H1 (cell line): ENCODE data around the gene TFRC. TPM values are rescaled to one million over a fixed set of nuclear protein-coding genes. Genes with fewer than 3 reads are reported as not detected.
"Not testable (repeated sequence)": the region's sequence is repeated elsewhere in the genome, so short reads cannot be mapped to it uniquely, and the experiment has no call there.

ENCODE experiments used
- CTCF ChIA-PET: fragments of 300-600 bp; sonication (Branson Sonifier 250); formaldehyde crosslinking; loops from one replicate; lab custom pipeline; 2021; ENCODE audit not compliant: partially characterized antibody; lab: Charles Lee
- POLR2A ChIA-PET: fragments of 300-600 bp; sonication (Branson Sonifier 250); formaldehyde crosslinking; loops from one replicate; lab custom pipeline; 2021; ENCODE audit warnings: inconsistent platforms; ENCODE audit not compliant: partially characterized antibody; lab: Charles Lee
- DNase-seq, 2 experiments: peaks; one replicate each; pipeline versions ENCODE4 v3.0.0 to v3.0.0-alpha.2; 2010 to 2022; ENCODE audit warnings: low spot score in 2 of 2, low read depth in 1 of 2, mixed read lengths in 1 of 2
- FAIRE-seq: peaks from 2 replicates; lab custom pipeline; 2011; peaks lifted over from hg19 to GRCh38; lab: Jason Lieb, UNC
- H2AFZ ChIP-seq: 2 replicates; pipeline ENCODE4 v1.8.1; 2012; ENCODE audit warnings: low read length, inconsistent platforms
- H2AK5ac ChIP-seq: 2 replicates; pipeline ENCODE4 v1.6.1; 2013; ENCODE audit warnings: low read depth, low read length
- H2BK120ac ChIP-seq: replicated peaks from 2 replicates; pipeline ENCODE3; 2013; ENCODE audit warnings: low read depth, low read length, inconsistent platforms
- H2BK12ac ChIP-seq: 2 replicates; pipeline ENCODE4 v1.6.1; 2013; ENCODE audit warnings: low read depth, low read length
- H2BK15ac ChIP-seq: 2 replicates; pipeline ENCODE4 v1.6.1; 2013; ENCODE audit warnings: low read length
- H2BK20ac ChIP-seq: 2 replicates; pipeline ENCODE4 v1.6.1; 2013; ENCODE audit warnings: low read length
- H2BK5ac ChIP-seq: 2 replicates; pipeline ENCODE4 v1.6.1; 2013; ENCODE audit warnings: low read depth, low read length
- H3K14ac ChIP-seq: 2 replicates; pipeline ENCODE4 v1.6.1; 2013; ENCODE audit warnings: inconsistent platforms; ENCODE audit not compliant: insufficient read length
- H3K18ac ChIP-seq: 2 replicates; pipeline ENCODE4 v1.6.1; 2013; ENCODE audit warnings: low read length; ENCODE audit errors: extremely low read depth
- H3K23ac ChIP-seq: 2 replicates; pipeline ENCODE4 v1.6.1; 2013; ENCODE audit warnings: inconsistent platforms; ENCODE audit not compliant: insufficient read length
- H3K23me2 ChIP-seq: 2 replicates; pipeline ENCODE4 v1.6.1; 2013; ENCODE audit warnings: low read depth, low read length
- H3K27ac ChIP-seq: 2 replicates; pipeline ENCODE4 v1.6.1; 2011; ENCODE audit warnings: low read depth, low read length, inconsistent platforms
- H3K27me3 ChIP-seq, 4 experiments: replicated peaks in 1 of 4; 1 replicate in 1 of 4; 2 replicates in 3 of 4; pipeline versions ENCODE4 v1.6.1 to v1.8.1; 2011 to 2013; ENCODE audit warnings: low read length in 3 of 4, mild to moderate bottlenecking in 3 of 4, inconsistent platforms in 2 of 4, mixed read lengths in 2 of 4, moderate library complexity in 1 of 4; ENCODE audit not compliant: control insufficient read depth in 3 of 4, insufficient read depth in 3 of 4; ENCODE audit errors: extremely low read depth in 1 of 4
- H3K36me3 ChIP-seq, 4 experiments: 2 replicates each; pipeline versions ENCODE4 v1.6.1 to v1.8.1; 2011 to 2013; ENCODE audit warnings: mild to moderate bottlenecking in 4 of 4, low read length in 3 of 4, moderate library complexity in 2 of 4, control low read depth in 1 of 4, inconsistent platforms in 1 of 4; ENCODE audit not compliant: insufficient read depth in 4 of 4, control insufficient read depth in 2 of 4
- H3K4ac ChIP-seq: replicated peaks from 2 replicates; pipeline ENCODE3; 2013; ENCODE audit warnings: low read length, low read depth, mixed read lengths, inconsistent platforms; ENCODE audit not compliant: insufficient read length
- H3K4me1 ChIP-seq, 4 experiments: replicated peaks in 1 of 4; 1 replicate in 1 of 4; 2 replicates in 3 of 4; pipeline versions ENCODE4 v1.6.1 to v1.8.1; 2011 to 2013; ENCODE audit warnings: low read length in 3 of 4, inconsistent platforms in 2 of 4, mixed read lengths in 1 of 4; ENCODE audit not compliant: insufficient read depth in 4 of 4, control insufficient read depth in 3 of 4
- H3K4me2 ChIP-seq, 2 experiments: 2 replicates each; pipeline versions ENCODE4 v1.6.1 to v1.8.1; 2011 to 2013; ENCODE audit warnings: low read depth in 2 of 2, low read length in 2 of 2, control low read depth in 1 of 2, inconsistent platforms in 1 of 2, mild to moderate bottlenecking in 1 of 2; ENCODE audit not compliant: insufficient read depth in 1 of 2
- H3K4me3 ChIP-seq, 4 experiments: fragments of 200-600, 300-600 bp in 1 of 4; sonication (generic), shearing (Covaris generic), sonication (Bioruptor Twin) in 1 of 4; 2 replicates each; pipeline versions ENCODE4 v1.5.1 to v1.8.1; 2011 to 2016; ENCODE audit warnings: low read length in 4 of 4, low read depth in 3 of 4, control low read depth in 2 of 4, inconsistent platforms in 2 of 4, mild to moderate bottlenecking in 2 of 4, mixed read lengths in 1 of 4, moderate library complexity in 1 of 4; ENCODE audit not compliant: insufficient read depth in 2 of 4; ENCODE audit errors: extremely low read depth in 1 of 4
- H3K56ac ChIP-seq: replicated peaks from 2 replicates; pipeline ENCODE3; 2013; ENCODE audit warnings: low read depth, mild to moderate bottlenecking, mixed read lengths, low read length, inconsistent platforms; ENCODE audit not compliant: insufficient read length
- H3K79me1 ChIP-seq: 2 replicates; pipeline ENCODE4 v1.6.1; 2013; ENCODE audit warnings: low read depth, low read length, control low read depth
- H3K79me2 ChIP-seq, 2 experiments: 2 replicates each; pipeline versions ENCODE4 v1.6.1 to v1.8.1; 2012 to 2013; ENCODE audit warnings: low read length in 2 of 2, mild to moderate bottlenecking in 2 of 2, inconsistent platforms in 1 of 2; ENCODE audit not compliant: insufficient read depth in 2 of 2, control insufficient read depth in 1 of 2
- H3K9ac ChIP-seq, 4 experiments: replicated peaks in 1 of 4; 1 replicate in 1 of 4; 2 replicates in 3 of 4; pipeline versions ENCODE4 v1.6.1 to v1.8.1; 2011 to 2013; ENCODE audit warnings: low read depth in 3 of 4, low read length in 3 of 4, control low read depth in 2 of 4, mild to moderate bottlenecking in 2 of 4, moderate library complexity in 2 of 4, inconsistent platforms in 1 of 4; ENCODE audit errors: extremely low read depth in 1 of 4
- H3K9me3 ChIP-seq, 2 experiments: 2 replicates each; pipeline versions ENCODE4 v1.6.1 to v1.8.1; 2012 to 2013; ENCODE audit warnings: mild to moderate bottlenecking in 2 of 2, moderate library complexity in 2 of 2, control low read depth in 1 of 2, inconsistent platforms in 1 of 2, low read depth in 1 of 2, low read length in 1 of 2, mixed read lengths in 1 of 2; ENCODE audit not compliant: insufficient read depth in 2 of 2
- H4K20me1 ChIP-seq, 2 experiments: replicated peaks in 1 of 2; 2 replicates each; pipeline versions ENCODE3 to v1.8.1; 2011 to 2013; ENCODE audit warnings: inconsistent platforms in 2 of 2, low read length in 2 of 2, mild to moderate bottlenecking in 1 of 2; ENCODE audit not compliant: insufficient read depth in 2 of 2, control insufficient read depth in 1 of 2
- H4K5ac ChIP-seq: 2 replicates; pipeline ENCODE4 v1.6.1; 2013; ENCODE audit warnings: low read length, low read depth, mixed read lengths, inconsistent platforms; ENCODE audit not compliant: insufficient read length
- H4K8ac ChIP-seq: 2 replicates; pipeline ENCODE4 v1.8.0; 2013; ENCODE audit warnings: mild to moderate bottlenecking, moderate library complexity, low read length, inconsistent platforms; ENCODE audit not compliant: insufficient read depth; ENCODE audit errors: extremely low read depth
- H4K91ac ChIP-seq: replicated peaks from 2 replicates; pipeline ENCODE3; 2013; ENCODE audit warnings: low read length, mixed read lengths, inconsistent platforms; ENCODE audit not compliant: insufficient read length
- WGBS, 2 experiments: shearing (Covaris generic) in 1 of 2; methylation state at CpG; one replicate each; pipeline versions ENCODE4 v1.1.6 to v1.1.7; 2013 to 2015; ENCODE audit warnings: low lambda C conversion rate in 2 of 2, mixed read lengths in 2 of 2, inconsistent platforms in 1 of 2, low coverage in 1 of 2, missing lambda C conversion rate in 1 of 2; ENCODE audit not compliant: insufficient replicate concordance in 2 of 2, insufficient coverage in 1 of 2, insufficient read length in 1 of 2; ENCODE audit errors: extremely low coverage in 1 of 2, missing lambda C conversion rate in 1 of 2; 5-methylcytosine and 5-hydroxymethylcytosine counted together
- polyA plus RNA-seq, 7 experiments: library from polyadenylated mRNA; depleted of rRNA in 3 of 7; stranded (reverse) in 5 of 7; unstranded in 2 of 7; fragments of >200 nt in 5 of 7; fragments of 200-250 nt in 2 of 7; gene quantifications; 1 replicate in 5 of 7; 2 replicates in 1 of 7; 4 replicates in 1 of 7; pipeline versions ENCODE4 v1.2.1 to v1.2.3, GENCODE V29; 2011 to 2013; ENCODE audit warnings: missing spikeins in 2 of 7, mixed read lengths in 2 of 7
- total RNA-seq: library from RNA; stranded (reverse); fragmentation: NEBNext Ultra II Directional; extraction: Animal tissue kit (Norgen Biotek cat#: 25700); gene quantifications from 2 replicates; pipeline ENCODE4 v1.2.1, GENCODE V29; 2021

TFRC gene
- total and polyA plus RNA-seq, 2 of the 8 experiments (the other 6 are each of a cell fraction or from before 2014, with no cell fraction given), result 67.3 to 161 TPM

DNA sequence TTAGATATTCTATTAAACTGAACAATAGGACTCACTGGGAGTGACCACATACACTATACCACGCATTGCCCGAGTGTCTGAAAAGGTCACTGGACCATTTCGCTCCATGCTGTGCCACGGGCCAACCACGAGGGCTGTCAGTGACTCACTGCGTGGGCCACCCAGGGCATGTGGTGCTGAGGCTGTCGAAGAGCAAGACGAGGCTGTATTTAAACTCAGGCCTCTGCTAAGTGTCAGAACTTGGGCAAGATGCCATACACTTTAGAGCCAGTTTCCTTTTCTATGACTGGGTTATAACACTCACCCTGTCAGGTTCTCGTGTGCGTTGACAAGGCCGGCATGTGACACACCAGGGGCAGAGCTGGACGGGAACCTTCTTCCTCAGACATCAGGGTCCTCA lies 62.3 kb downstream of the TFRC start:
- CTCF ChIA-PET, result interaction anchor here (1.0 to 1.2 kb wide), 2 partner anchors 18 to 177 kb away, joined by 3 to 4 read pairs; no protein-coding TSS in a partner anchor
- H4K20me1 ChIP-seq, H4K8ac ChIP-seq, POLR2A ChIA-PET, H3K56ac ChIP-seq, H4K91ac ChIP-seq, H3K18ac ChIP-seq, H3K4me2 ChIP-seq, H3K27ac ChIP-seq, H2AK5ac ChIP-seq, H3K14ac ChIP-seq, H3K36me3 ChIP-seq, H3K4me3 ChIP-seq, H3K27me3 ChIP-seq, H2BK12ac ChIP-seq, H3K23me2 ChIP-seq, H3K79me1 ChIP-seq, H2BK15ac ChIP-seq, H3K79me2 ChIP-seq, H2AFZ ChIP-seq, H3K9ac ChIP-seq, H3K9me3 ChIP-seq, H2BK120ac ChIP-seq, H2BK5ac ChIP-seq, FAIRE-seq, H4K5ac ChIP-seq, H2BK20ac ChIP-seq, H3K4ac ChIP-seq, H3K23ac ChIP-seq, DNase-seq, H3K4me1 ChIP-seq: not testable (repeated sequence)
- WGBS, 2 experiments, result 82% methylated on average over 12 of the region's 12 CpGs; no CpG with 5 or more reads in 1 of the 2 experiments

DNA sequence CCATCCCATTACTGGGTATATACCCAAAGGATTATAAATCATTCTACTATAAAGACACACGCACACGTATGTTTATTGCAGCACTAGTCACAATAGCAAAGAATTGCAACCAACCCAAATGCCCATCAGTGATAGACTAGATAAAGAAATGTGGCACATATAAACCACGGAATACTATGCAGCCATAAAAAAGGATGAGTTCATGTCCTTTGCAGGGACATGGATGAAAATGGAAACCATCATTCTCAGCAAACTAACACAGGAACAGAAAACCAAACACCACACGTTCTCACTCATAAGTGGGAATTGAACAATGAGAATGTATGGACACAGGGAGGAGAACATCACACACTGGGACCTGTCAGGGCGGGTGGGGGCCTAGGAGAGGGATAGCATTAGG lies 63.7 kb downstream of the TFRC start:
- H3K9me3 ChIP-seq, H3K4me3 ChIP-seq, H2AK5ac ChIP-seq, H4K91ac ChIP-seq, H4K20me1 ChIP-seq, H2BK12ac ChIP-seq, H2BK20ac ChIP-seq, H3K23me2 ChIP-seq, H3K4me1 ChIP-seq, H3K23ac ChIP-seq, H3K27me3 ChIP-seq, H3K36me3 ChIP-seq, H3K27ac ChIP-seq, H3K79me2 ChIP-seq, H3K4ac ChIP-seq, H3K4me2 ChIP-seq, H4K5ac ChIP-seq, H2BK120ac ChIP-seq, H4K8ac ChIP-seq, FAIRE-seq, H2BK15ac ChIP-seq, H2AFZ ChIP-seq, H3K56ac ChIP-seq, H2BK5ac ChIP-seq, H3K18ac ChIP-seq, DNase-seq, H3K14ac ChIP-seq, H3K9ac ChIP-seq, H3K79me1 ChIP-seq, CTCF ChIA-PET, POLR2A ChIA-PET: not testable (repeated sequence)
- WGBS, 2 experiments, result 92% methylated on average over 4 of the region's 5 CpGs; no CpG with 5 or more reads in 1 of the 2 experiments
